GM20000 (cell line): Measurements from ENCODE around the gene C1GALT1C1.
"Not testable (repeated sequence)": the region's sequence is repeated elsewhere in the genome, so short reads cannot be mapped to it uniquely, and the experiment has no call there.

ENCODE experiments used
- DNase-seq: peaks from one replicate; pipeline ENCODE4 v3.0.0; 2012; ENCODE audit warnings: low spot score
- CTCF ChIP-seq: IDR thresholded peaks from 2 replicates; pipeline ENCODE4 v1.5.1; 2012; ENCODE audit warnings: mild to moderate bottlenecking, control low read depth; ENCODE audit errors: extremely low read depth, missing control alignments

C1GALT1C1 gene

GRCh38 chrX:120664081-120664480, 34.2 kb upstream of the C1GALT1C1 start:
- peak; percentile 2 for DNase-seq
- TF ChIP-seq CTCF = no peak

- DNase-seq = no peak
- TF ChIP-seq CTCF = no peak
These were observed 32.8 kb upstream of the C1GALT1C1 start for GRCh38 chrX:120662662-120663061.

- DNase-seq = no peak
- TF ChIP-seq CTCF = no peak
These were observed 30.8 kb upstream of the C1GALT1C1 start for GRCh38 chrX:120660637-120661036.

GRCh38 chrX:120653000-120653399, 23.1 kb upstream of the C1GALT1C1 start:
- no peak for TF ChIP-seq CTCF
- DNase-seq = no peak

- not testable (repeated sequence) for DNase-seq
These were observed 22.4 kb upstream of the C1GALT1C1 start for GRCh38 chrX:120652256-120652655.

GRCh38 chrX:120647127-120647526, 17.3 kb upstream of the C1GALT1C1 start:
- no peak for DNase-seq
- no peak for TF ChIP-seq CTCF

- no peak for DNase-seq
- no peak for TF ChIP-seq CTCF
These were observed 13.0 kb upstream of the C1GALT1C1 start for GRCh38 chrX:120642871-120643270.

- no peak for TF ChIP-seq CTCF
- DNase-seq = no peak
These were observed 8.8 kb upstream of the C1GALT1C1 start for GRCh38 chrX:120638619-120639018.
